Activated CD4-positive, alpha-beta memory T cell treated with anti-CD3 and anti-CD28 coated beads, Interleukin-2, amount 10 ng/mL, durations not matched to agents 7 days and 5 days (primary cell): ENCODE results near the gene SLC6A13. TPM values are rescaled to one million over a fixed set of nuclear protein-coding genes. Genes with fewer than 3 reads are reported as not detected.
A peak's percentile ranks its signal among the peaks of the same experiment; 100 is the strongest.

ENCODE experiments used
- CTCF ChIA-PET: fragments of 350-600 bp; sonication (Branson Sonifier 250); formaldehyde crosslinking; loops from one replicate; lab custom pipeline; 2021; ENCODE audit warnings: antibody characterized with exemption, inconsistent platforms; lab: Charles Lee
- POLR2A ChIA-PET: fragments of 350-600 bp; sonication (Branson Sonifier 250); formaldehyde crosslinking; loops from one replicate; lab custom pipeline; 2021; ENCODE audit warnings: antibody characterized with exemption; lab: Charles Lee
- DNase-seq: peaks from one replicate; pipeline ENCODE4 v3.0.0-alpha.2; 2020
- H3K27ac Mint-ChIP-seq: one replicate; pipeline ENCODE4 v1.8.0; 2021; ENCODE audit warnings: mild to moderate bottlenecking, mixed read lengths
- H3K27me3 Mint-ChIP-seq: one replicate; pipeline ENCODE4 v1.8.0; 2021; ENCODE audit warnings: mixed read lengths
- H3K36me3 Mint-ChIP-seq: one replicate; pipeline ENCODE4 v1.8.0; 2021; ENCODE audit warnings: low read depth, mixed read lengths
- H3K4me1 Mint-ChIP-seq: one replicate; pipeline ENCODE4 v1.8.0; 2021; ENCODE audit warnings: mixed read lengths
- H3K4me3 Mint-ChIP-seq: one replicate; pipeline ENCODE4 v1.8.0; 2021; ENCODE audit warnings: mild to moderate bottlenecking, mixed read lengths
- H3K9me3 Mint-ChIP-seq: one replicate; pipeline ENCODE4 v1.8.0; 2021; ENCODE audit warnings: mixed read lengths
- total RNA-seq, 2 experiments: library from RNA; stranded (reverse); gene quantifications; one replicate each; pipeline ENCODE4 v1.2.3, GENCODE V29; 2021

Gene SLC6A13
- total RNA-seq, 2 experiments from 2014 or later: not detected

- no peak for DNase-seq
- H3K27ac Mint-ChIP-seq: no peak overlapping the region
- no peaks in the 10 kb centered on the region for H3K9me3 Mint-ChIP-seq
- H3K4me3 Mint-ChIP-seq: no peak overlapping the region
- no peaks in the 10 kb centered on the region for H3K4me1 Mint-ChIP-seq
- no peaks in the 10 kb centered on the region for H3K36me3 Mint-ChIP-seq
- POLR2A ChIA-PET: no interaction called here
- CTCF ChIA-PET: no interaction called here
- H3K27me3 Mint-ChIP-seq: peaks cover 10% of the 10 kb centered on the region
Measured at GRCh38 chr12:227923-228845, 34.5 kb downstream of the SLC6A13 start.

- CTCF ChIA-PET: no interaction called here
- Mint-ChIP-seq H3K9me3 (no peaks in the 10 kb centered on the region), H3K4me1 (no peaks in the 10 kb centered on the region), H3K27me3 (peaks cover 10% of the 10 kb centered on the region), H3K36me3 (no peaks in the 10 kb centered on the region), H3K27ac (no peak overlapping the region), H3K4me3 (no peak overlapping the region)
- DNase-seq: no peak
- POLR2A ChIA-PET: no interaction called here
Measured at GRCh38 chr12:227286-227915, 35.2 kb downstream of the SLC6A13 start.

- Mint-ChIP-seq H3K9me3 (no peaks in the 10 kb centered on the region), H3K27me3 (peaks cover 5% of the 10 kb centered on the region), H3K27ac (no peak overlapping the region), H3K36me3 (no peaks in the 10 kb centered on the region), H3K4me1 (no peaks in the 10 kb centered on the region), H3K4me3 (no peak overlapping the region)
- no peak for DNase-seq
- CTCF ChIA-PET: interaction anchor here (0.5 kb wide), 1 partner anchor 252 kb away, joined by 4 read pairs; no protein-coding TSS in a partner anchor
- POLR2A ChIA-PET: no interaction called here
Measured at GRCh38 chr12:226401-226800, 36.2 kb downstream of the SLC6A13 start.

DNA sequence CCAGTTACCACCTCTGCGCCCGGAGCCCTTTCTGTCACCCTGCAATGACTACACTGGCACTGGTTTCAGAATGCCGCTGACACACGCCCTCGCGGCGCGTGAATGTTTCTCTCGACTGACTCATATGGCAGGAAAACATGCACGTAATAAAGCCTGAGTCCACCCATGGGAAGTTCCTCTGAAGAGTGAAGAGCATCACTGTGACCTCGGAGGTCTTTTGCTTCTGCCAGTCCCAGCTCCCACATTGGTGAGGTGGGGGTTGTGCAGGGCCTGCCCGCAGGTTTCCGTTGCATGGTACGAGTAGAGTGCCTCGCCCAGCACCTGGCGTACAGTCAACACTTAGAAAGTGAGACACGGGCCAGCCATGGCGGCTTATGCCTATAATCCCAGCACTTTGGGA, 37.6 kb downstream of the SLC6A13 start:
- CTCF ChIA-PET: no interaction called here
- no peak overlapping the region for H3K4me3 Mint-ChIP-seq
- no peaks in the 10 kb centered on the region for H3K4me1 Mint-ChIP-seq
- POLR2A ChIA-PET: no interaction called here
- H3K36me3 Mint-ChIP-seq: no peaks in the 10 kb centered on the region
- peaks cover 5% of the 10 kb centered on the region for H3K27me3 Mint-ChIP-seq
- no peaks in the 10 kb centered on the region for H3K9me3 Mint-ChIP-seq
- no peak for DNase-seq
- no peak overlapping the region for H3K27ac Mint-ChIP-seq

- POLR2A ChIA-PET: no interaction called here
- no peaks in the 10 kb centered on the region for H3K9me3 Mint-ChIP-seq
- CTCF ChIA-PET: no interaction called here
- H3K36me3 Mint-ChIP-seq: no peaks in the 10 kb centered on the region
- H3K4me3 Mint-ChIP-seq: no peak overlapping the region
- no peak for DNase-seq
- H3K4me1 Mint-ChIP-seq: no peaks in the 10 kb centered on the region
- peaks cover 4% of the 10 kb centered on the region for H3K27me3 Mint-ChIP-seq
- H3K27ac Mint-ChIP-seq: no peak overlapping the region
Measured at GRCh38 chr12:224330-224729, 38.3 kb downstream of the SLC6A13 start.

DNA sequence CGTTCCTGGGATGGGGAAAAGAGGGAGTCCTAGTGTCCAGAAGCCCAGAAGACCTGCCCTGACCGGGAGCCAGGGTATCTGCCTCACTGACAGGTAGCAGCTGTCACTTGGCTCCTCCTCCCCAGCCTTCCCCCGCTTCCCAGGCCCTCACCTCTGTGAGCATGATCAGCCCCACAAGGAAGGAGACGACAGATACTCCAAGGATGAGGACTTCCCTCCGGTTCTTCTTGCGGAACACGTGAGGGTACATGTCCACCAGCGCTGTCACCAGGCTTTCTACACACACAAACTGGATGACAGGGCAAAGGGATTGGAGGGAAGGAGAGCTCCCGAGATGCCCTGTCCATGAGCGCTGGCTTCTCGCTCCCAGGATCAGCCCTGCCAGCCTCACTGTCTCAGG, 38.8 kb downstream of the SLC6A13 start:
- Mint-ChIP-seq H3K9me3 (no peaks in the 10 kb centered on the region), H3K4me1 (no peaks in the 10 kb centered on the region), H3K4me3 (no peak overlapping the region), H3K27ac (no peak overlapping the region), H3K36me3 (no peaks in the 10 kb centered on the region), H3K27me3 (peaks cover 1% of the 10 kb centered on the region)
- CTCF ChIA-PET: no interaction called here
- DNase-seq: no peak
- POLR2A ChIA-PET: no interaction called here

DNA sequence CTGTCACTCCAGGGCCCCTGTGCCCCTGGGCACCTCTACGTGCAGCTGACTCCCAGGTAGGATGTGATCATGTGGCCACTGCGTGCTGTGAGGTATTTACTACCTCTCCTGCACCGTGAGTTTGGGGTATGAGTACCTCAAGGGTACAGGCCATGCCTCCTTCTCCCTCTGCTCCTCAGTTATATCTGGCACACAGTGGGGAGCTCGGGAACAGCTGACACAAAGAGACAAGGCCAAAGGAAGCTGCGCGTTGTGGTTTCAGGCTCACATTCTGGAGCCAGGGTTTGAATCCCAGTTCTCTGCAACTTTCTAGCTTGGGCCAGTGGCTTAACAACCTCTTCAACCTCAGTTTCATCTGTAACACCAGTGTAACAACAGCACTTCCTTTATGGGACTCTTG, 40.9 kb downstream of the SLC6A13 start:
- H3K9me3 Mint-ChIP-seq: no peaks in the 10 kb centered on the region
- H3K27me3 Mint-ChIP-seq: no peaks in the 10 kb centered on the region
- H3K36me3 Mint-ChIP-seq: no peaks in the 10 kb centered on the region
- DNase-seq: no peak
- ChIA-PET POLR2A (no interaction called here), CTCF (interaction anchor here (1.9 kb wide), 1 partner anchor 9 kb away, joined by 6 read pairs; no protein-coding TSS in a partner anchor)
- H3K4me3 Mint-ChIP-seq: no peak overlapping the region
- no peak overlapping the region for H3K27ac Mint-ChIP-seq
- H3K4me1 Mint-ChIP-seq: no peaks in the 10 kb centered on the region

DNA sequence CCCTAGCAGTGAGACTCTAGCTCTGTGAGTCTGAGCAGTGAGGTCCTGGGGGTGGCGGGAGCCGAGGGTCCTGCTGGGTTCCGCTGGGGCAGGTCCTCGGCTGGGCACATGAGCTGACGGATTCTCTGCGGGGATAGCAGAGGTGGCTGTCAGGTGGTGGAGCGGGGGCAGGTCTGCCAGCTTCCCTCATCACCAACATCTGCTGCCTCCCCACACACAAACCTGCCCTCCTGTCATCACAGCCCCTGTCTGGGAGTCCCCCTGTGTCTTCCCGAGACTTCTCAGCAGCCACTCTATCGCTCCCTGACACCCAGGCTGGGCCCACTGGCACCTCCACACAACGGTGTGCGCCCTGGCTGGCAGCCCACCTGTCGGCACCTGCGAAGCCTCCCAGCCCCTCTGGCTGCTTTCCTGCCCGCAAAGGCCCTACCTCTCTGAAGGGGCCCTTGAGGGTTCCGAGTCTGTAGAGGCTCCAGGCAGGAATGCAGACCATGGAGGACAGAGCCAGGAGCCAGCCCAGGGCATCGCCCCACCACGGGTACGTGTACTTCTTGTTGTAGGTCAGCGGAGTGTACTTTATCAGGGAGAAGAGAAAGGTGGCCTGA, 41.6 kb downstream of the SLC6A13 start:
- no peak overlapping the region for H3K4me3 Mint-ChIP-seq

DNA sequence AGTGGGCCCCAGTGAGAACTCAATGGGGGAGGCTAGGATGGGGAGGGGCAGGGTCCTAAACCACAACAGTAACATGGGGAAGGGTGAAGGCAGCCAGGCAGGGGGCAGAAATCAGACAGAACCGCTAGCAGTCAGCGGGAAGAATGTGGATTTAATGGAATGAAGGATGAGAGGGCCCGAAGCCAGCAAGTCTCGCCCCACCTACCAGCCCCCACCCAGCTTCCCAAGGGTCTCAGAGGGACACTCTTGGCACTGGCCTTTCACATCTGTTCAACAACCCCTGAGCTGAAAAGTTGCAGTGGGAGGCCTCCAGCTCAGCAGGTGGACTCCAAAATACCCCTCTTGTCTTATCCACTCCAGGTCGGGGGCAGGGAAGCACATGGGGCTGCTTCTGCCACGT, 42.1 kb downstream of the SLC6A13 start:
- Mint-ChIP-seq H3K36me3 (no peaks in the 10 kb centered on the region), H3K4me1 (no peaks in the 10 kb centered on the region), H3K27me3 (no peaks in the 10 kb centered on the region), H3K27ac (no peak overlapping the region), H3K4me3 (no peak overlapping the region), H3K9me3 (no peaks in the 10 kb centered on the region)
- ChIA-PET CTCF (interaction anchor here (1.1 to 1.8 kb wide), 6 partner anchors 9 to 50 kb away, joined by 3 to 6 read pairs (median 4); no protein-coding TSS in a partner anchor), POLR2A (no interaction called here)
- DNase-seq: no peak

More for the DNA sequence above, 41.6 kb downstream of the SLC6A13 start:
- H3K4me1 Mint-ChIP-seq: no peaks in the 10 kb centered on the region
- H3K36me3 Mint-ChIP-seq: no peaks in the 10 kb centered on the region
- no peaks in the 10 kb centered on the region for H3K9me3 Mint-ChIP-seq
- no peak for DNase-seq
- no peaks in the 10 kb centered on the region for H3K27me3 Mint-ChIP-seq
- H3K27ac Mint-ChIP-seq: no peak overlapping the region
- POLR2A ChIA-PET: no interaction called here
- CTCF ChIA-PET: interaction anchor here (1.7 to 1.8 kb wide), 2 partner anchors 23 to 49 kb away, joined by 4 to 5 read pairs; no protein-coding TSS in a partner anchor

- H3K36me3 Mint-ChIP-seq: no peaks in the 10 kb centered on the region
- ChIA-PET POLR2A (no interaction called here), CTCF (interaction anchor here (0.7 to 1.8 kb wide), 7 partner anchors 8 to 52 kb away, joined by 3 to 6 read pairs (median 4); no protein-coding TSS in a partner anchor)
- H3K9me3 Mint-ChIP-seq: no peaks in the 10 kb centered on the region
- peaks cover 4% of the 10 kb centered on the region for H3K27me3 Mint-ChIP-seq
- H3K4me1 Mint-ChIP-seq: no peaks in the 10 kb centered on the region
- H3K27ac Mint-ChIP-seq: no peak overlapping the region
- DNase-seq: peak; percentile 79
- no peak overlapping the region for H3K4me3 Mint-ChIP-seq
Measured at GRCh38 chr12:219891-220352, 42.7 kb downstream of the SLC6A13 start.

DNA sequence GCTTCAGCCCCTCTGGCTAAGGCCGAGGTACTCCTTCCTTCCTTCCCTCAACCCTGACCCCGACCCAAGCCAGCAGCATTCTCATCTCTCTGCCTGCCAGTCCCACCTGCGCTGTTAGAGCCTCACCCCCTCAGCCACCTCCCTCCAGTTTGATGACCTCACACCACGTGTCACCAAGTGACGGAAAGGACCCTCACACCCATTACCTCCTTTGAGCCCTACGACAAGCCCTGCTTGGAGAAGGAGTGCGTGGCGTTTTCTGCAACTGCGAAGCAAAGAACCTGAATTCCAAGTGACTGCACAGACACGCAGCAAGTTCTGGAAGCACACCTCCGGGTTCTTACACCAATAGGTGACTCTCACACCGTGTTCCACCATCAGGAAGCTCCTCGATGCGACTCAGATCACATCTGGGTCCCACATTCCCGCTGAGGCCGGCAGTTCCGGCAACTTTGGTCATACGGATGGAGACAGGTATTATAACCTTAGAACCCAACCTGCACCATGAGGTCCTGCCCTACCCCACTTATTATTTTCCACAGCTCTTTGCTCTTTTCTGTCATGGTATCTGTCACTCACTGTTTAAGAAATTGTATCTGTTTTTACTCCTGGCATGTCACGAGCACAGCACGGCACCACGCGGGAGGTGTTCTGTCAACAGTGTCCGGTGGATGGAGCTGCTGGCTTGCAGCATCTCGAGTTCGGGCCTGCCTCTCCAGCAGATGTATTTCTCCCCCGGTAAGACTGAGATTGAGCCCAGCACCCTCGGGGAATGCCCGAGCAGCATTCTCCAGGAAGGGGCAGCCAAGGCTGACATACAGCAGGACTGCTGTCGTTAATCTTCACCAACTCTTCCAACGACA, 43.7 kb downstream of the SLC6A13 start:
- ChIA-PET CTCF (interaction anchor here (0.7 to 1.8 kb wide), 6 partner anchors 7 to 51 kb away, joined by 3 to 6 read pairs (median 4); no protein-coding TSS in a partner anchor), POLR2A (no interaction called here)
- peaks cover 4% of the 10 kb centered on the region for H3K27me3 Mint-ChIP-seq
- H3K4me3 Mint-ChIP-seq: no peak overlapping the region
- no peaks in the 10 kb centered on the region for H3K36me3 Mint-ChIP-seq
- no peaks in the 10 kb centered on the region for H3K9me3 Mint-ChIP-seq
- H3K27ac Mint-ChIP-seq: no peak overlapping the region
- no peaks in the 10 kb centered on the region for H3K4me1 Mint-ChIP-seq
- DNase-seq: no peak

DNA sequence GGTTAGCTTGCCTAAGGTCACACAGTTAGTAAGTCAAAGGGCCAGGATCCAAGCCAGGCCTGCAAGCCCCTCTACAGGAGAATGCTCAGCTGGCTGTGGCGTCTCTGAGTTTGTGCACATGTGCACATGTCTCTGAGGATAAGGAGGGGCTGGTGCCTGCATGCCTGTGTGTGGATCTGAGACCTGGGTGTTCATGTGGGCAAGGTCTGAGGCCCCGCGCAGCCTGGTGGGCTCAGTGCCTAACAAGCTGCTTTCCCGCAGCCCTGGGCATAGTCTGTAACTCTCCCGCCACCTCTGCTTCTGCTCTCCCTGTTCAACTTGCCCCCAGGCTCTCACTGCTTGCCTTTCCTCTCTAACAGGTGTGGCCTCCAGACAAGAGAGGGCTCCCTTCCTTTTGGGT, 44.4 kb downstream of the SLC6A13 start:
- DNase-seq: no peak
- H3K4me1 Mint-ChIP-seq: no peaks in the 10 kb centered on the region
- ChIA-PET CTCF (no interaction called here), POLR2A (no interaction called here)
- H3K4me3 Mint-ChIP-seq: no peak overlapping the region
- H3K27ac Mint-ChIP-seq: no peak overlapping the region
- no peaks in the 10 kb centered on the region for H3K9me3 Mint-ChIP-seq
- no peaks in the 10 kb centered on the region for H3K36me3 Mint-ChIP-seq
- H3K27me3 Mint-ChIP-seq: peaks cover 6% of the 10 kb centered on the region
